Transverse colon (tissue), 4 donors: ENCODE data around the gene ANKRD23.

ENCODE experiments used
- CTCF ChIP-seq, 5 experiments: fragments of 200-600 bp in 3 of 5; fragments of 450-650 bp in 2 of 5; sonication (generic) in 3 of 5; IDR thresholded peaks; 1 replicate in 2 of 5; 2 replicates in 3 of 5; pipeline ENCODE4 v1.5.1; 2016 to 2017; ENCODE audit warnings: antibody characterized with exemption in 5 of 5, inconsistent platforms in 3 of 5, mild to moderate bottlenecking in 2 of 5, moderate library complexity in 1 of 5
- EP300 ChIP-seq: sonication (generic); formaldehyde crosslinking; IDR thresholded peaks from one replicate; pipeline ENCODE4 v1.6.1; 2017; ENCODE audit warnings: antibody characterized with exemption, low read depth
- POLR2A ChIP-seq: fragments of 450-650 bp; IDR thresholded peaks from one replicate; pipeline ENCODE4 v1.6.1; 2016; ENCODE audit warnings: antibody characterized with exemption, mild to moderate bottlenecking, moderate library complexity
- POLR2AphosphoS5 ChIP-seq, 3 donors: sonication (generic); formaldehyde crosslinking; IDR thresholded peaks; one replicate each; pipeline ENCODE4 v1.6.1; 2016; ENCODE audit warnings: antibody characterized with exemption in 3 of 3

DNA sequence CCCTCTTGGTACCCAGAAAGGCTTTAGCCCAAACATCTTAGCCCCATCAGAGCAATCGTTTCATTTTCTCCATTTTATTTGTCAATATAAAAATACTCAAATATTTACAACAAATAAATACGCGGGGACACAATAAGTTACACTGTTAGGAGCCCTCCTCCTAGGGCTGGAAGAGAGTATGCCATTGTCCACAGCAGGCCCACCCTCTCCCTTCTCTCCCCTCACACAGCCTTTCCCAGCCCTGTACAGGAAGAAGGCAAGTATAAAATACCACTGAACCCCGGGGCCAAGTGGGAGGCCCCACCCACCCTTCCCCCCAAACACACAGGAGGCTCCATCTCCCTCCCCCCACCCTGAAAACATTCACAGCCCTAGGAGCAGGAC lies 15.9 kb upstream of the ANKRD23 start:
- TF ChIP-seq EP300, result no peak
- TF ChIP-seq POLR2A, result no peak
- TF ChIP-seq CTCF (IDR thresholded peaks at IDR 0.05), result no peak
- TF ChIP-seq POLR2AphosphoS5 (IDR thresholded peaks at IDR 0.05), result no peak
